Measurements from ENCODE around the gene PARD3B.

Gene PARD3B

DNA sequence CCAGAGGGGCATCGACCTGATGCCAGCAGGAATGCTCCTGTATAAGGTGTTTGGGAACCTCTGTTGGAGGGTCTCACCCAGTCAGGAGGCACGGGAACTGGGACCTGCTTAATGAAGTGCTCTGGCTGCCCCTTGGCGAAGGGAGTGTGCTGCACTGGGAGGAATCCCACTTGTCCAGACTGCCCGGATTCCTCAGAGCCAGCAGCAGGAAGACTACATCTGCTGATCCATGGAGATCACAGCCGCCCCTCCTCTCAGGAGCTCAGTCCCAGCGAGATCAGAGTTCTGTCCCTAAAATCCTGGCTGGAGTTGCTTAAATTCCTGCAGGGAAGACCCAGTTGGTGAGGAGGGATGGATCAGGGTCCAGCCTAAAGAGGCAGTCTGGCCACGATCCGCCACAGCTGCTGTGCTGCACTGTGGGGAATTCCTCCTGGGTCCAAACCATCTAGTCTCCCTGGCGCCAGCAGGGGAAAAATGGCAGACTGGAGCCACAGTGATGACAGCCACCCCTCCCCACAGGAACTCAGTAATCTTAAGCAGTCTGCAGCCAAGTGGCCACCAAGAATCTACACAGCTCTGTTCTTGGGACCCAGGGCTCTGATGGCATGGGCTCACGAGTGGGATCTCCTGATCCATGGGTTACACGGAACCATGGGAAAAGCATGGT, 1060.5 kb downstream of the PARD3B start:
- no peak for DNase-seq

DNA sequence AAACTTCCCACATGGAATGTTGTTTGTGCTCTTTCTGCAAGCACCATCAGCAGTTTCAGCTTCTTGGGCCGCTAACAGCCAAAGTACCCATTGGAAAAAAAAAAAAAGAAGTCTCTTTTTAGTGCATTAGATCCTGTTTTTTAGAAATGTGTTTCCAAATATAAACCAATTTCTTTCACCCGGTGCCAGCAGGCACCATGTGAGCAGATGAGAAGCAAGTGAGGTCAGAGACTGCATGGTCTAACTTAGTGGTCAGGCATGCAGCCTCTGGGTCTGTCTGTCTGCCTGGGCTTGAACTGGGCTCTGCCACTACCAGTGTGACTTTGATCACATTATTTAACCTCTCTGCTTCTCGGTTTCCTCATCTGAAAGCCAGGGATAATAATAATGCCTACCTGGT, 1061.9 kb downstream of the PARD3B start:
- DNase-seq = no peak

DNA sequence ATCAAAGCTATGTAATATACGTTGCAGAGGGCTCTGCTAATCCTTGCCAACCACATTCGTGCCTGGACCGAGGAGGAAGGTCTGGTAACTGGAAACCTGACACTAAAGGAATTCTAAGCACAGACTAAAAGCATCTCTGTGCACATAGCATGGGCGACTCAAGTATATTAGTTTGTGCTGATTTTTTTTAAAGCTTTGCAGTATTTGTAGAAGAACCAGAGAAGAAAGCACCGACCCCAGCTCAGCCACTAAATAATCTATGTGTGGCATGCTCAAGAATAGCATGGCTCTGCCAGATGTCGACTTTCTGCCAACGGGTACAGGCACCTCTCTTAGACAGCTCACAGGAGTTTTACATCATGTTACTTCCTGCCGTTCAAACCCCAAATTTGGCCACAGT, 1063.8 kb downstream of the PARD3B start:
- DNase-seq = no peak

DNA sequence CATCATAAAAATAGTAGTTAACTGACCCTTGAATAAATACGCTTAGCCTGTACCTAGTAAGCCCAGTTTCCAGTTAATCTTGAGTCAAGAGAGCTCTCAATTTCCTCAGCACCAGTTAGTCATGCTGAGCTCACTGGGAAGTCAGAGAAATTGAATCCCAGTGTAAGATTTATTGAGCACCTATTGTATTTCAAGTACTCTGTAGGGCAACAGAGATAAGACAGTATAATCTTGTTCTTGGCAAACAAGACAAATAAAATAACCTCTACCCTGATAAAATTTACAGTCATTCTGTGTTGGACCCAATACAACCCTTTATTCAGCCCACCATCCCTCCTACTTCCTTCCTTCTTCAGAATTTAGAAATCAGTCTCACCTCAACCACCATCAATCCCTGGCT, 1065.2 kb downstream of the PARD3B start:
- DNase-seq = no peak

DNA sequence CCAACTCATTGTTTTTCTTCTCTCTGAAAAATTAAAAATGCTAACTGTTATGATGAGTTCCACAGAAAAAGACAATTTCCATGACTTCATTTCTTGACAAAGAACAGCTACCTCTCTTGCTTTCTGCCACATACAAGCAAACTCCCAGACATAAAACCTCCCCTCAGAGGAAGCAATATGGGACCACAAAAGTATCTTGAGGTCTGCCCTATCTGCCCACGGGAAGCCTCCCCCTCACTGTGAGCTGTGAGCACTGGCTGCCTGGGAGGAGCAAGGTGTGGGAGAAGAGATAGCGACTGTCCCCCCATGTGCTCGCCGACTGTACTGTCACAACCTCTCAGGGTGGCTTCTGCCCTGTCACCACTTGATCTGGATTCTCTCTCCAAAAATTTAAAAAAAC, 1067.4 kb downstream of the PARD3B start:
- DNase-seq = no peak

DNA sequence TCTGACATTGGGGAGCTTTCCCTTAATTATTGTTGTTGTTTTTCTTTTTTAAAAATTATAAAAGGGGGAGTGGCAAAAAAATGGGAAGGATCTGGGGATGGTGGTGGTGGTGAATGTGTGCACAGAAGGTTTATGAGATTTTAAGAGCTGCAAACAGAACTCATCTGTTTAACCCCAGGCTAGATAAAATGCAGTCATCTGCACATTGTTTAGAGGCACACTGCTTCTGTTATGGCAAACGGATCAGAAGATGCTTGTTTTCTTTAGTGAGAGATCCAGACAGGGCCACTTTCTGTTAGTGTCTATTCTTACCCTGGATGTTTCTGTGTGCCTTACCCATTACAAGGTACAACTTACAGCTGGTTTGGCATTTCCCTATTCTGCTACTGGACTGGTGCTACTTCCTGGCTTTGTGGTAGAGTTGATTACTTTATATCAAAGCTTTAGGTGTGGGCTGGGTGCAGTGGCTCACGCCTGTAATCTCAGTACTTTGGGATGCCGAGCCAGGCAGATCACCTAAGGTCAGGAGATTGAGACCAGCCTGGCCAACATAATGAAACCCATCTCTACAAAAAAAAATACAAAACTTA, 1068.8 kb downstream of the PARD3B start:
- no peak for DNase-seq

DNA sequence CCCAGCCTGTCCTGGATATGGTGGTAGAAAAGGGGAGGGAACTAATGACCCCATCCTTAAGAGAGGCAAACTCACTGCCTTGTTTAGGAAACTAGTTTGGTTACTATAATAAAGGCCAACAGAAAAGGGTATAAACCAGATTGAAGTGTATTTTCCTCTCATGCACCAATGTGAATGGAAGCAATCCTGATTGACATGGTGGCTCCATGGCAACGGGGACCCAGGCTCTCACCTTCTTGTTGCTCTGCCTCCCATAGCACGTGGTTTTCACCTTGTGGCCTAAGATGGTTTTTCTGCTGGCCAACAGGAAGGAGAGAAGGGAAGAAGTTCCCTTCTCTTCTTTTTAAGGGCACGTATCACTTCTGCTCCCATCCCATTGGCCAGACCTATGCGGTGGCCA, 1069.7 kb downstream of the PARD3B start:
- DNase-seq = no peak

DNA sequence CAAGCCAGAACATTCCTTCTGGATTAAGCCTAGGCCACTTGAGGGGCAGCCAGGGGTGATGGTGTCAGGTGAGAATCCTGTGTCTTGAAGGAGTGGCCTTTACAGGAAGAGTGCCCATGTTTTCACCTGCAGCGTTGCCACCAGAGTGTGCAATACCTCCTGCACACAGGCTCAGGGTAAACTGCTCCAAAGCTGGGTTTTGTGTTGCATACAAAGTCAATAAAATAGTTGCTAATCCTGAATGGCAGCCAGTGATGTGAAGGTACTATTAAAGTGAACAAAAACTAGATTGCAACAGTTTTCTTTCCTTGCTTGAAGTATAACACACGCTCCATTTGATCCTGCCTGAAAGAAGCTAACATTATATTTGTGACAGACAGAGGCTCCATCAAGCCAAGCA, 1072.6 kb downstream of the PARD3B start:
- no peak for DNase-seq

DNA sequence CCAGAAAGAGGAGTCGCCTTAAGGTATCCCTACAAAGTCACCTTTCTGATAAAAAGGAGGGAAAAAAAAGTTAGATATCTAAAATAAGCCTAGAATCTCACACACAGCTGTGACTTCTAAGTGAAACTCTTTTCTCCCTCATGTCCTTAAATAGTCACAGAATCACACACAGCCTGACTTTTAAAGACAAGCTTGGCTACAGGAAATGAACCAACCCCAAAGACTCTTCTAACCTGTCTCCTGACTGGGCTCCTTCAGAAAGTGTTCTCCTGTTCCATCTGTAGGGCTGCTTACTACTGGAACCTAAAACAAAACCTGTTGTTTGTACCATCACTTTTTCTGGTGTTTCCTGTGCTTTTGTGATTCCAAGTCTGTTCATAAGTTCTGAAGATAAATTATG, 1074.3 kb downstream of the PARD3B start:
- DNase-seq = no peak

DNA sequence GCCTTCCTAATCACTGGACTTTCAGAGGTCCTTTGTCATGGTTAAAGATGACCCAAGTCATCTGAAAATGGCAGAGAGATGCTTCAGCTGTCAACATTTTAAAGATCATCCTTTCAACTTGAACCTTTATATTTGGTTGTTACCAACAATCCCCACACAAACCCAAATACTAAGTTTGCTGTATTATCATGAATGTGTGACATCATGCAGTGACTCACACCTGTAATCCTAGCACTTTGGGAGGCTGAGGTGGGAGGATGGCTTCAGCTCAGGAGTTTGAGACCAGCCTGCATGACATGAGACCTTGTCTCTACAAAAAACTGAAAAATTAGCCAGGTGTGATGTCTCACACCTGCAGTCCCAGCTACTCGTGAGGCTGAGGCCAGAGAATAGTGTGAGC, 1081.8 kb downstream of the PARD3B start:
- DNase-seq = no peak

DNA sequence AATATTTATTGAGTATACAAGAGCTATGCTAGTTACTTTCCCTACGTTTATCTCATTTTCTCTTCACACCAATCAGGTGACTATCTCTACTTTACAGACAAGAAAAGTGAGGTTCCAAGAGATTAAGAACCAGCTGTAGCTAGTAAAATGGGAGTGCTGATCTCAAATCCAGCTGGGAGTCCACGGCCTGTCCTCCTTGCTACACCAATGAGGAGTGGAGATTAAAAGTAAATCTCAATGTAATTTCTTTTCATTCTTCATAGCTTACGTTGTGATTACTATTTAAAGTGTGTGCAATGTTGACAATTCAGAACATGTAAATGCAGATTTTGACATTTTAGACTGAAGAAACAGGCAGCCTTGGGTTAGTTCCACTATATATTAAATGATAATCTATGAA, 1083.1 kb downstream of the PARD3B start:
- no peak for DNase-seq

DNA sequence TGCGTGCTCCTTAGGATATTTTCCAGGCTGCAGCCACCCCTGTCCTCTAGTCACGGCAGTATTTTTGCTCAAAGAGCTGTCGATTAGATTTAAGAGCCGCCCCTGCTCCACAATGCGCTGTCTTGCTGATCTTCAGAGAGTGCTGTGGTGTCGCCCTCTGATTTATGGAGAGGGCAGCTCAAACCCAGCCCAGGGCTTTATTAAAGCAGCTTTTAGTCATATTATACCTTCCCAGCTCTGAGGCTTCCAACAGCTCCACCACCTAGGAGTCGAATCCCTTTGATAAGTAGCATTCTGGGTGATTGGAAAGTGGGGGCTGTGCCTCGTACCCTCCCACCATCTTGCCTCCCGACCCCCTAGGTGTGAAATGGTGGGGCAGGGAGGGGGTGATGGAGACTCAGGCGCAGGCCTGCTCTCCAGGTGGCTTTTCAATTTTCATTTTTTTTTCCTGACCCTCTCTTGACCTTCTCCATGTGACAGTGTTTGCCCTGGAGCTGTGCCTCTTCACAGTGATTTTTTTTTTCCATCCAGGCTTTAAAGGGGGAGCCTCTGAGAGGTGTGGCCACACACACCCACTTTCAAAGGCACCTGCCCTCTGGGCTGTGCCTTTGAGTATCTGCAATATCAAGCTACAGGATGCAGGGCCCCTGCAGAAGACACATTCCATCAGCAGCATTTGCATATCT, 1084.0 kb downstream of the PARD3B start:
- no peak for DNase-seq

DNA sequence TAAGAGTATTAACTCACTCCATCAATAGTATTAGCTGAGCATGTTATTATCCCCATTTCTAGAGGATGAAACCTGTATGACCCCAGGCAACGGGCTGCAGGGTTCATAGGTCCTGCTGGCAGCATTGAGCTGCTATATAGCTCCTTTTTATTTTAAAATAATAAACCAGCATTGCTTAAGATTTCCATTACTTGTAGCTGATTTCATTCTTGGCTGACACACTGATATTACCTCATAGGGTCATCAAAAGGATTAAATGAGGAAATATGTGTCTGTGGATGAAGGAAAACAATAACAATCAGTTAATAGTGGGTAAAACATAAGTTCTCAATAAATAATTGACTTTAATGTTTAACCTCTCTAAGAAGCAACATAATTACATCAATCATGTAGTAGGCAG, 1088.7 kb downstream of the PARD3B start:
- DNase-seq = no peak

DNA sequence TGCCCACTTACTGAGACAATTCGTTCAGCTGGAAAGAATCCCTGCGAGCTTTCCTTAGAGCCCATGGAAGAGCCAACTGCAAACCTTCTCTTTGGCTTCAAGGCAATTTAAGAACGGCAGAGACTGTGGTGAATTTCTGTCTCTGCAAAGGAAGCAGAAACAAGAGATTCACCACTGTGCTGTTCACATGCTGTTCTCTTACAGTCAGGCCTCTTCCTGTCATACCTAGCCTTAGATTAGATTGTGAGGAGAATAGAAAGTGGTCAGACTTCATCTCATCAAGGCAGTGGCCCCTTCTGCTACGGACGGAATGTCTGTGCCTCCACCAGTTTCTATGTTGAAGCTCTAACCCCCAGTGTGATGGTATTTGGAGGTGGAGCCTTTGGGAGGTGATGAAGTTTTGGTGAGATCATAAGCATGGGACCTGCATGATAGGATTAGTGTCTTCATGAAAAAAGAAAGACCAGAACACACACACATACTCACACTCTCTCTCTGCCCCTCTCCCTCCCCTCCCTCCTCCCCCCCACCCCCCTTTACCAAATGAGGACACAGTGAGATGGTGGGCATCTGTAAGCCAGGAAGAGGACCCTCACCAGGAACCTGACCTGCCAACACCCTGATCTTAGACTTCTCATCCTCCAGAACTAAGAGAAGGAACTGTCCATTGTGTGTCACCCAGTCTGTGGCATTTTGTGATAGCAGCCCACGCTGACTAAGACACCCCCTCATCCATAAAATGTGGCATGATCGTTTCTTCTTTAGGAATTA, 1091.5 kb downstream of the PARD3B start:
- no peak for DNase-seq

DNA sequence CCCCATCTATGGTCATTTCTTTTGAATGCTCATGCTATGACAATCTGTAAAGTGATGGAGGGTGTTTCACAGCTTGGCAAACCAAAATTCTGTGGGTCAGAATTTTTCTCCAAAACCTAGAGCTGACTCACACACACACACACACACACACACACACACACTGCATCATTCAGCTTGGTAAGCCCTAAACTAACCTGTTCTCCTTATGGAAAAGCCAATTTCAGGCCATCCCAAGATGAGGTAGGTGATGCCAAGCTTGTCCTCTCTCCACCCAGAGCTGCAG, 1092.0 kb downstream of the PARD3B start:
- no peak for DNase-seq

DNA sequence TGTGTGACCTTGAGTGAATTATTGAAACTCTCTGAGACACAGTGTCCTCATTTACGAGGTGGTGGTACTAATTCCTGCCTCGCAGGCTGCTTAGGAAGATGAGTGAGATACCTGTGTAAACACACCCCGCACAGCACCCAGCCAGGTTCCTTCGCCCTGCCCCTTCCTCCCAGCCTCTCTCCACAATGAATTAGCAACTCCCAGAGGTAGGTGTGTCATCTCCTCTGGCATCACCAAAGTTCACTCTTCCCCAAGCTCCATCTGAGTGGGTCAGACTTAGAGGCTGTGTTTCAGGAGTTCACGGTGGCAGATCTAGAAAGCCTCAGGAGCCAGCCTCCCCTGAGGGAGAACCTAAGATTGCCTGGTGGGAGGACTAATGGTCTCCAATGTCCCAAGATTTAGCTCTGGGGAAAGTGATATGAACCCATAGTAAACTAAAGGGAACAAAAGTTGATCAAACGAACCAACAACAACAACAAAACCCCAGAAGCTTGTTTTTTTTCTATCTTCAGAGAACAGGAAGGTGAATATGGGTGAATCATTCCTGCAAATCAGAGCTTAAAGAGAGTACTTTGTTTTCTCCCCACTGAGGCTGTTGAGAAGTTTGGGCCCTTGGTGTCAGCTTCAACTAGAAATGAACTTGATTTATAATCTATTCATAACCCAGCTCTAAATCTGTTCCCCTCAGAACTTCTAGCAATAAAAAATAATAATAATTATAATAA, 1092.7 kb downstream of the PARD3B start:
- no peak for DNase-seq

DNA sequence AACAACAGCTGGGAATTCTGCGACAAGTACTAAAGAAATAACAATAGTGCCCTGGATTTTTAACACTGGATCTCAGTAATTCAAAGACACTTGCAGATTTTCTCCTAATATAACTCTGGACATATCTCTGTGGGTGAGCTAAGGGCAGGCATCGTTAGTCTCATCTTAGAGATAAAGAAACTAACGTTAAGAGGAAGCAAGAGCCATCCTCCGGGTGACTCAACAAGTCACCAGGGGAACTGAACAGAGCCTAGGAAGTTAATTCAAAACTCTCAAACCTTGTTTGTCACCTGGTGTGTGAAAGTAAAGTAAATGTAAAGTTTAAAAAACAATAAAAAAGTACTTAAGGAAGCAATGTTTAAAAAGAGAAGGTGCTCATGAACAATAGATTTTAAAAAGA, 1095.4 kb downstream of the PARD3B start:
- no peak for DNase-seq

DNA sequence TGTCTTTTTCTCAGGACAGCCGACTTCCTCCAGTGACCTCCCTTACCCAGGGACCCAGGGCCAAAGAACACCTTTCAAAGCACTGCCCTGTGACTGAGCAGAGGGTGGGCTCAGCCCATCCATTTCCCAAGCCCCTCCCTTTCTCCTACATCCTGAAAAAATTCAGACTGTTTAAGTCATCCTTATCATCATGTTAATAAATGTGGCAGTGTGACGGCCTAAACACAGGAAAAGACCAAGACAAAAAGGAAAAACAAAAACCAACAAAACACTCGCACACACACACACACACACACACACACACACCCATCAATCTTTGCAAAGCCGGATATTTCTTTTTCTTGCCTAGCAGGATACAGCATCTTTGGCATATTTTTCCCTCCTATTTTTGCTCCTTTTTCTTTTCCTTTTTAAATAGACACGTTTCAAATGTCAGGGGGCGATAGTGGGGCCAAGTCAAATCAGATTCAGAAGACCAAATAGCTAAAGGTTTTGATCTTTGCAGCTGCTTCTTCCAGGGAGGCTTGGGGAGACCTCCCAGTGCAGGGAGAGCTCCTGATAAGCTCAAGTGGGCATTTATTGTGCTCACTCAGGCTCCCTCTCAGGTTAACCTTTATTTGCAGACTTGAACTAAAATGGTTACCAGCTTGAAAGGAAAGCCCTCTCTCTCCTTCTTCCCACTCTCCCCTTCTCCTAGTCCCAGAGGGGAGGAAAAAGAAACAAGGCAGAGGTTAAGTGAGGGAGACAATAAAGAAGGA, 1097.5 kb downstream of the PARD3B start:
- DNase-seq = no peak

DNA sequence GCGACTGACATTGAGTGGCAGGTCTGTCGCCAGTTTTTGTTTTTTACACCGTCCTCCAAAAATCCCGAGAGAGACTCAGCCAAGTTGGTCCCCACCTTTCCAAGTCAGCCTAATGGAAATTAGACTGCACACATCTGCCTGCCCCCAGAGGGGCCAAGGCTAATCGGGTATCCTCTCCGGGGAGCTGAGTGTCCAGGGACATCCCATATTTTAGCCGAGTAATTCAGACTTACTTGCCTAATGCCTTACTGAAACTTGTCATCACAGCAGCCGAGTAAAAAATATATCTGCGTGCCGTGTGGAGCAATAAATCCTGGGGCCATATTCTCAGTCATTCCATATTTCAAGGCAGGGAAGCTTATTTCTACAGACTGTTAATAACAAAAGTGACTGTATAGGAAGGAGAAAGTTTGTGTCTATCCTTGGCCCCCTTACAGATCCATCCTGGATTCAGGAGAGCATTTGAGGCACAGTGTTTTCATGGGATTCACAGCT, 1098.2 kb downstream of the PARD3B start:
- no peak for DNase-seq

DNA sequence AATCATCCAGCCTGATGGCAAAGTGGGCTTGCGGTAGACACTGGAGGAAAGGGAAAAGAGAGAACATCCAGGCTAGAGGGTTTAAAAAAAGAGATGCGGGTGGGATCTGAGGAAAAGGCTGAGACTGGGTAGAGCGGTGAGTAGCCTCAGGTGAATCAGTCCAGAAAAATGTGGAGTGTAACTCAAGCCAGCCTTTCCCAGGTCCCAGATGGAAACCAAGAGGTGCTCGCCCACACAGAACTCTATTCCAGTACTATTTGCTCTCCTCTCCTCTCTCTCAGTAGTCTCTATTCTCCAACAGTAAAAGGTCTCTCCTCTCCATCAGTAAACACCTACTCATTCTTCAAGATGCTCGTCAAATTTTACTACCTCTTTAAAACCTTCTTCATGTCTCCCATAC, 1098.7 kb downstream of the PARD3B start:
- DNase-seq = no peak

DNA sequence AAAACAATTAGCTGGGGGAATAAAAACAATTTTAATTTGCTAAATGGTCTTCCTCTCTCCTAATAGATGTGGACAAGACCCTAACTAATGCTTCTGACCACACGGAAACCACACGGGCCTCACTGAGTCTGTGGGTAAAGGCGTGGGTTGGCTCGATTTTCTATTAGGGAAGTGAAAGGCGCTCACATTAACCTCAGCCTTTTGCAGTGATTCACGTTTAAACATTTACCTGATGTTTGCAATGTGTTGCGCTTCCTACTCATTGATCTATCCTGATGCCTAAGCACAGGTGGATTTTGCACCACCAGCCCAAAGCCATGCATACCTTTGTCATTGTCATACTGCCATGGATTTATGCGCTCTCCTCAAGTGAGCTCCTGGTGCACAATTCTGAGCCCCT, 1101.4 kb downstream of the PARD3B start:
- no peak for DNase-seq

DNA sequence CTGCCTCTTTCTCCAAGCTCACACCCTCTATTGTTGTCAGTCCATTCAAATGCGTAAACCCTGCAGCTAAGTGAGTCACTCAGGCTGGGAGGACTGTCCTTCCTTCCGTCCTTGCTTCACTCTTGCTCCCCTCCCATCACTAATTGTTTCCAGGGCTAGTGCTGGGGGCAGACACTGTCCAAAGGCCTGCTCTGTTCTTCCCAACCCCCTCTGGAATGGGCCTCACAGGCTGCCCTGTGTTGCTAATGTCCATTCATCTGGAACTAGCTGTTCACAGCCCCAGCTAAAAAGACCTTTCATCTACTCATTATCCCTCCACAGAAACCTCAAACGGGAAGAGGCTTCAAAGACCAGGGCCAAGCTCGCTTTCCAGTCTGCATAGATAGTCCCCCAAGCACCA, 1105.2 kb downstream of the PARD3B start:
- DNase-seq = no peak

DNA sequence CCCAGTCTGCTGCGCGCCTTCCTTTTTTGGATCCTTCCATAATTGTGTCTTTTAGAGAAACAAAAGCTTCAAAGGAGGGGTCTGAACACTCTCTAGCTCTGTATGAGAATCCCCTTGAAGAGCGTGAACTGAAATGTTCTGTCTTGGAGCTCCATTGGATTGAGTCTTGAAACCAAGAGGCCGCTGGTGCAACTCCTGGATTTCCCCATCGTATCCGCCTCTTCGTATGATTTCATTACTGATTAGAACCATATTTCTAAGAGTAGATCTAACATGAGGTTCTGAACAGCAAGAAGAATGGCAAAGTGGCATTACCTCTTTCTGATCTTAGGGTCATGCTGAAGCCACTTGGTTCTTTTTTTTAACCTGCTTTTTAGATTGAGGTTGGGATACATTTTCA, 1105.7 kb downstream of the PARD3B start:
- DNase-seq = no peak

All from SHP77 (cell line).